IPS-NIHi7 (cell line): ENCODE results near the gene KLHL2.
A peak's percentile ranks its signal among the peaks of the same experiment; 100 is the strongest.
"Not testable (repeated sequence)": the region's sequence is repeated elsewhere in the genome, so short reads cannot be mapped to it uniquely, and the experiment has no call there.

Experiments
- DNase-seq: peaks from one replicate; pipeline ENCODE4 v3.0.0; 2012; ENCODE audit warnings: mixed read lengths; ENCODE audit errors: extremely low spot score

Gene KLHL2

GRCh38 chr4:165201806-165202205 lies 5.6 kb upstream of the KLHL2 start:
- DNase-seq: no peak

- DNase-seq: no peak
Measured at GRCh38 chr4:165203541-165204461, 3.6 kb upstream of the KLHL2 start.

GRCh38 chr4:165204462-165204830 lies 2.9 kb upstream of the KLHL2 start:
- DNase-seq: peak; percentile 26

- DNase-seq: peak; percentile 38
Measured at GRCh38 chr4:165207016-165207430, 338 bp upstream of the KLHL2 start.

- no peak for DNase-seq
Measured at GRCh38 chr4:165208221-165208652, 876 bp downstream of the KLHL2 start.

GRCh38 chr4:165208741-165209388 lies 1.5 kb downstream of the KLHL2 start:
- no peak for DNase-seq

GRCh38 chr4:165209796-165210195 lies 2.4 kb downstream of the KLHL2 start:
- no peak for DNase-seq

- no peak for DNase-seq
Measured at GRCh38 chr4:165210566-165210965, 3.2 kb downstream of the KLHL2 start.

- DNase-seq: not testable (repeated sequence)
Measured at GRCh38 chr4:165212647-165213046, 5.3 kb downstream of the KLHL2 start.

- DNase-seq: not testable (repeated sequence)
Measured at GRCh38 chr4:165213404-165213803, 6.0 kb downstream of the KLHL2 start.

GRCh38 chr4:165213991-165214709 lies 6.8 kb downstream of the KLHL2 start:
- DNase-seq: not testable (repeated sequence)

- DNase-seq: not testable (repeated sequence)
Measured at GRCh38 chr4:165215034-165215751, 7.8 kb downstream of the KLHL2 start.

GRCh38 chr4:165215761-165216487 lies 8.6 kb downstream of the KLHL2 start:
- DNase-seq: not testable (repeated sequence)

- DNase-seq: no peak
Measured at GRCh38 chr4:165217325-165217724, 10.0 kb downstream of the KLHL2 start.

- not testable (repeated sequence) for DNase-seq
Measured at GRCh38 chr4:165221306-165221705, 13.9 kb downstream of the KLHL2 start.

GRCh38 chr4:165221993-165222650 lies 14.8 kb downstream of the KLHL2 start:
- not testable (repeated sequence) for DNase-seq

GRCh38 chr4:165222651-165222994 lies 15.3 kb downstream of the KLHL2 start:
- DNase-seq: no peak

GRCh38 chr4:165227401-165227800 lies 20.0 kb downstream of the KLHL2 start:
- not testable (repeated sequence) for DNase-seq

GRCh38 chr4:165229490-165230200 lies 22.3 kb downstream of the KLHL2 start:
- DNase-seq: not testable (repeated sequence)
